Lower leg skin (tissue), 4 donors: ENCODE data around the gene HIF3A. TPM values are rescaled to one million over a fixed set of nuclear protein-coding genes. Genes with fewer than 3 reads are reported as not detected.

Experiments
- DNase-seq, 2 donors: peaks; one replicate each; pipeline ENCODE4 v3.0.0-alpha.2; 2019; ENCODE audit warnings: low spot score in 2 of 2
- H3K4me3 ChIP-seq: fragments of 200-600 bp; sonication (generic); 2 replicates; pipeline ENCODE4 v1.5.1; 2017; ENCODE audit warnings: mild to moderate bottlenecking, low read depth; ENCODE audit not compliant: poor library complexity, severe bottlenecking
- CTCF ChIP-seq, 3 donors: fragments of 450-650 bp; IDR thresholded peaks; one replicate each; pipeline ENCODE4 v1.5.1; 2016; ENCODE audit warnings: antibody characterized with exemption in 3 of 3, mild to moderate bottlenecking in 3 of 3, moderate library complexity in 2 of 3
- POLR2A ChIP-seq, 2 donors: fragments of 450-650 bp; IDR thresholded peaks; one replicate each; pipeline ENCODE4 v1.6.1; 2016 to 2017; ENCODE audit warnings: antibody characterized with exemption in 2 of 2, mild to moderate bottlenecking in 1 of 2, moderate library complexity in 1 of 2
- WGBS, 2 donors: methylation state at CpG; one replicate each; pipeline ENCODE4 v1.1.5; 2018; 5-methylcytosine and 5-hydroxymethylcytosine counted together
- intact Hi-C: fragments of 100-400 bp; cut with DNase I; formaldehyde crosslinking; loops from one replicate; pipeline ENCODE4 v1.15.0; 2023; ENCODE audit warnings: low total_unique reads
- total RNA-seq, 4 donors: library from RNA; depleted of rRNA; stranded (reverse); fragments of >200 nt; gene quantifications; one replicate each; pipeline ENCODE4 v1.1.0, GENCODE V29; 2016

HIF3A gene
- total RNA-seq, 4 donors from 2014 or later = 7.7 to 28.3 (median 16.6) TPM

- 94 to 95% methylated on average over 30 of the region's 30 CpGs for WGBS, 2 donors
- intact Hi-C loops = no loop called here
- no peak for TF ChIP-seq CTCF (IDR thresholded peaks at IDR 0.05)
- TF ChIP-seq POLR2A (IDR thresholded peaks at IDR 0.05) = no peak
- no peak for DNase-seq
- H3K4me3 ChIP-seq = no peak overlapping the region
These were observed 90.3 kb downstream of the HIF3A start for GRCh38 chr19:46386996-46387712.

- intact Hi-C loops = no loop called here
- no peak for DNase-seq
- TF ChIP-seq POLR2A (IDR thresholded peaks at IDR 0.05) = no peak
- no peak for TF ChIP-seq CTCF (IDR thresholded peaks at IDR 0.05)
- WGBS, 2 donors = 93 to 96% methylated on average over 10 of the region's 10 CpGs
- no peak overlapping the region for H3K4me3 ChIP-seq
These were observed 90.9 kb downstream of the HIF3A start for GRCh38 chr19:46387713-46388130.

- DNase-seq = no peak
- TF ChIP-seq CTCF (IDR thresholded peaks at IDR 0.05) (no peak), POLR2A (IDR thresholded peaks at IDR 0.05) (no peak)
- WGBS, 2 donors = 93% methylated on average over 24 to 25 of the region's 25 CpGs
- H3K4me3 ChIP-seq = no peak overlapping the region
- intact Hi-C loops = no loop called here
These were observed 91.7 kb downstream of the HIF3A start for GRCh38 chr19:46388311-46389095.

GRCh38 chr19:46390121-46390858, 93.4 kb downstream of the HIF3A start:
- no peak for TF ChIP-seq CTCF (IDR thresholded peaks at IDR 0.05)
- TF ChIP-seq POLR2A (IDR thresholded peaks at IDR 0.05) = no peak
- WGBS, 2 donors = 90 to 94% methylated on average over 11 to 16 of the region's 16 CpGs
- no peak for DNase-seq
- no peak overlapping the region for H3K4me3 ChIP-seq
- intact Hi-C loops = no loop called here

- intact Hi-C loops = loop anchor here (1.0 kb wide), 1 partner anchor 50 kb away; no protein-coding TSS in a partner anchor
- TF ChIP-seq POLR2A (IDR thresholded peaks at IDR 0.05) = no peak
- TF ChIP-seq CTCF (IDR thresholded peaks at IDR 0.05) = no peak
- DNase-seq = no peak
- 81 to 83% methylated on average over 18 of the region's 18 CpGs for WGBS, 2 donors
- no peak overlapping the region for H3K4me3 ChIP-seq
These were observed 94.0 kb downstream of the HIF3A start for GRCh38 chr19:46390866-46391265.
